DND-41 (cell line): ENCODE results near the gene ZCCHC8.

Experiments used
- EZH2 ChIP-seq: IDR thresholded peaks from 3 replicates; pipeline ENCODE4 v1.6.1; 2012; ENCODE audit warnings: borderline replicate concordance, low read depth, mild to moderate bottlenecking, moderate library complexity, low read length, inconsistent platforms; ENCODE audit not compliant: severe bottlenecking
- TF ChIP-seq, protein P1 (sequence below): IDR thresholded peaks from 2 replicates; pipeline ENCODE4 v1.5.1; 2012; ENCODE audit warnings: borderline replicate concordance, low read length, moderate library complexity, mild to moderate bottlenecking; ENCODE audit not compliant: poor library complexity, severe bottlenecking; ENCODE audit errors: extremely low read depth

DNA sequence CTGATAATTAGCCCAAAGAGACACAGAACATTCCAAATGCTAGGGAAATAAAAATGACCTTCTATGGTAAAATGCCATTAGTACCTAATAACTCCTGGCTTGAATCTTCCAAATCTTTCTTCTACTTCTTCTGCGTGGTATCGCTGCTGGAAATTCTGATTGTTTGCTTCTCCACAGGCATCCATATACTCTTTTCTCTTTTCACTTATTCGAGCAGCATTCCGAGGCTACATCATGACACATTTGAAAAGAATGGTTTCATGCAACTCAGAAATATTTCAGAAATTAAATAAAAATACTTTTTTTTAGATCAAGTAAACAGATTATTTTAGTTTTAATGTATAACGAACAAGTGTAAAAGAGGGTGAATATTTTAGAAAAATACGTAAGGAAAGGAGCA is 18.9 kb downstream of the ZCCHC8 start:
- TF ChIP-seq, protein P1, sequence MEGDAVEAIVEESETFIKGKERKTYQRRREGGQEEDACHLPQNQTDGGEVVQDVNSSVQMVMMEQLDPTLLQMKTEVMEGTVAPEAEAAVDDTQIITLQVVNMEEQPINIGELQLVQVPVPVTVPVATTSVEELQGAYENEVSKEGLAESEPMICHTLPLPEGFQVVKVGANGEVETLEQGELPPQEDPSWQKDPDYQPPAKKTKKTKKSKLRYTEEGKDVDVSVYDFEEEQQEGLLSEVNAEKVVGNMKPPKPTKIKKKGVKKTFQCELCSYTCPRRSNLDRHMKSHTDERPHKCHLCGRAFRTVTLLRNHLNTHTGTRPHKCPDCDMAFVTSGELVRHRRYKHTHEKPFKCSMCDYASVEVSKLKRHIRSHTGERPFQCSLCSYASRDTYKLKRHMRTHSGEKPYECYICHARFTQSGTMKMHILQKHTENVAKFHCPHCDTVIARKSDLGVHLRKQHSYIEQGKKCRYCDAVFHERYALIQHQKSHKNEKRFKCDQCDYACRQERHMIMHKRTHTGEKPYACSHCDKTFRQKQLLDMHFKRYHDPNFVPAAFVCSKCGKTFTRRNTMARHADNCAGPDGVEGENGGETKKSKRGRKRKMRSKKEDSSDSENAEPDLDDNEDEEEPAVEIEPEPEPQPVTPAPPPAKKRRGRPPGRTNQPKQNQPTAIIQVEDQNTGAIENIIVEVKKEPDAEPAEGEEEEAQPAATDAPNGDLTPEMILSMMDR = no peak
- no peak for TF ChIP-seq EZH2
